ENCODE measurements around the gene DEGS1.
"Not testable (repeated sequence)": the region's sequence is repeated elsewhere in the genome, so short reads cannot be mapped to it uniquely, and the experiment has no call there.

Gene DEGS1

GRCh38 chr1:224181453-224181810, 1.6 kb upstream of the DEGS1 start:
- DNase-seq = no peak

GRCh38 chr1:224182057-224182865, 779 bp upstream of the DEGS1 start:
- DNase-seq = peak; percentile 44

- DNase-seq = peak; percentile 82
Measured at GRCh38 chr1:224183591-224184312, 712 bp downstream of the DEGS1 start.

DNA sequence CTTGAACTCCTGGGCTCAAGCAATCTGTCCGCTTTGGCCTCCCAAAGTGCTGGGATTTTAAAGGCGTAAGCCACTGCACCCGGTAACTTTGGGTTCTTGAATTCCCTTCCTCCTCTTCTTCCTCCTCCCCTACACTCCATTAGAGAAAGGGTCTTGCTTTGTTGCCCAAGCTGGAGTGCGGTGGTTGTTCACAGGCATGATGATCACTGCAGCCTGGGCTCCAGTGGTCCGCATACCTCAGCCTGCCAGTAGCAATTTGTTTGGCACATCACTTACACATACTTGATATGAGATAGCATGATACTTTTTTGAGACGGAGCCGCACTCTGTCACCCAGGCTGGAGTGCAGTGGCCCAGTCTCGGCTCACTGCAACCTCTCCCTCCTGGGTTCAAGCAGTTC, 2.2 kb downstream of the DEGS1 start:
- DNase-seq = no peak

DNA sequence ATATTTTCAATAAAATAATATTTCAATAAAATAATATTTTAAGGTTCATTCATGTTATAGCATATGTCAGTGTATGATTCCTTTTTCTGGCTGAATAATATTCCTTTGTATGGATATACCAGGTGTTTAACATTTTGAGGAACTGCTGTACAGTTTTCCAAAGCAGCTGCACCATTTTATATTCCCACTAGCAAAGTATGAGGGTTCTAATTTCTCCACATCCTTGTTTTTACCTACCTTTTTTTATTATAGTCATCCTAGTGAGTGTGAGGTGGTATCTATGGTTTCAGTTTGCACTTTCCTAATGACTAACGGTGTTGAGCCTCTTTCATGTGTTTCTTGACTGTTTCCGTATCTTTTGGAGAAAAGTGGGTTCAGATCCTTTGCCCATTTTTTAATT, 5.2 kb downstream of the DEGS1 start:
- no peak for DNase-seq

GRCh38 chr1:224189561-224189960, 6.5 kb downstream of the DEGS1 start:
- DNase-seq = no peak

- DNase-seq = no peak
Measured at GRCh38 chr1:224192082-224192788, 9.2 kb downstream of the DEGS1 start.

DNA sequence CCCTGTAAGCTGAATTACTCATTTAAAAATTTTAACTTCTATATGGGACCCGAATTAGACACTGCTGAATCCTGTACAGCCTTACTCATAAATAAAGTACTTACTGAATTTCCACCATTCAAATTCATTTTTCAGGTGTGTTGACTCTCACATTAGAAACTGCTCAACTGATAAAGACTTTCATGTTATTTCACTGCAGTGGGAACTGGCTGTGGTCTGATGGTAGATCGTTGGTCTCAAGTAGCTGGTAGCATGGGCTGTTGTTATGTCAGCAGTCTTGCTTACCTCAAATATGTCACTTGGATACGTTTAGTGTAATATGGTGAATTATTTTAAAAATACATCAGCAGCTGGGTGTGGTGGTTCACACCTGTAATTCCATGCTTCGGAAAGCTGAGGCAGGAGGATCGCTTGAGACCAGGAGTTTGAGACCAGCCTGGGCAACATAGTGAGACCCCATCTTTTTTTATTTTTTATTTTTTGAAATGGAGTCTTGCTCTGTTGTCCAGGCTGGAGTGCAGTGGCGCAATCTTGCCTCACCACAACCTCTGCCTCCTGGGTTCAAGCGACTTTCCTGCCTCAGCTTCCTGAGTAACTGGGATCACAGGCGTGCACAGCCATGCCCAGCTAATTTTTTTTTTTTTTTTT, 10.4 kb downstream of the DEGS1 start:
- DNase-seq = no peak

DNA sequence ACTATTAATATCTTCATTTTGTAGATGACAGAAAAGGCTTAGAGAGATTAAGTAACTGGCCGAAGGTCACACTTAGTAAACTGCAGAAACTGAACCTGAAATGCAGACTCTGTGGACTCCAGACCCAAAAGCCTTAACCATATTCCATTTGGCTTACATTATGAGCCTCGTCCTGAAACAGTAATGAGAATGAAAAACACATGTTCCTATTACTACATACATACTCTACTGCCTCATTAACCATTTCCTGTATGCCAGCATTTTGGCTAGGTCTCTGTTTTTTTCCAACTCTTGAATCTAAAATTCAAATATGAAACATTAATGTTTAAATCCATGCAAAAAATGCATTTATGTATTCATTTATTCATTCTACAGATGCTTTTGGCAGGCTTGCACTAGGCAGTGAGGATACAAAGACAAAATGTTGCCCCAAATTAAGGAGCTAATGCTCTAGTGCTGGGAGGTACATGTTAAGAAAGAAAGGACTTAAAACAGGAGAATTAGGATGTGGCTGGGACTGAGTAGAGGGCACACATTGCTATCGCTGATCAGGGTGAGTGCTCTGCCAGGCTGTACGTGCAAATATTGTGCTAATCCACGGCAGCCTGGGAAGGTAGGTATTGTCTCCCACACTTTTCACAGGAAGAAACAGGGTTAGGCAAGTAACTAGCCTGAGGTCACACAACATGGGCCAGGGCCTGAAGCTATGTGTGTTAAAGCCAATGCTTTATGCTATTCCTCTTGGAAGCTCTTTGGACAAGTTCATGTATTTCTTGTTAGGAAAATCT, 14.0 kb downstream of the DEGS1 start:
- DNase-seq = no peak

GRCh38 chr1:224198572-224198971, 15.5 kb downstream of the DEGS1 start:
- peak; percentile 86 for DNase-seq

DNA sequence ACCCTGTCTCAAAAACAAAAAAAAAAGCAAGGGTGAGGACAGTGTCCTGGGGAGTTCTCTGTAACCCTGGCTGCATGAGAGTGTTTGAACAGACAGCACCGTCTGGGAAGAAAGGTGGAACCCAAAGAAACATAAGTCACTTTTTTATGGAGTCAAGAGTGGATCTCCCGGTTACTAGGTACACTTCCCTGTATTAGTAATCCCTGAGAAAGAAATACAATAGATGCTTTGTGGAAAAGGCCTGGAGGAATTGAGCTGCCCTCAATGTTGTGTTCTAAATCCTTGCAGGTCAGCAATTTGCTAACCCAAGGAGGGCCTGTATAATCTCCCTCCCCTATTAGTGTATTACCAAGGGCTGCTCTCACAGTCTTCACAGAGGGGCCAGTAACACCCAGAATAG, 16.6 kb downstream of the DEGS1 start:
- DNase-seq = no peak

GRCh38 chr1:224201383-224201782, 18.3 kb downstream of the DEGS1 start:
- no peak for DNase-seq

GRCh38 chr1:224201853-224202252, 18.8 kb downstream of the DEGS1 start:
- DNase-seq = no peak

GRCh38 chr1:224203243-224204016, 20.4 kb downstream of the DEGS1 start:
- peak; percentile 60 for DNase-seq

DNA sequence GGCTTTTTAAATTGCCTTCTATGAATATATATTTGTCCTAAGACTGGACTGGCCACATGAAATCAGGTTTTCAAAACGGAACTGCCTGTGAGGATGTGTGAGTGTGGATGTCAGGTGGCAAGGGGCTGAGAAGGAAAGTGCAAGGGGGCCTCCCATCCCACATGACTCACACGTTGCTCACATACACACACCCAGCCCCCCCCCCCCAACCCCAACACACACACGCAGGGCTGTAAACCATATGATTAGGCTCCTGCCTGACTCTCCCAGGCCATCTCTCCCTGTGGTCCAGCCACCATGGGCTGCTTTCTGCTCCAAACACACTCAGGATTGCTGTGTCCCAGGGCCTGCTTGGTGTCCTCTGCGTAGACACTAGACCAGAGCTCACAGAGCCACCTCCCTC, 22.4 kb downstream of the DEGS1 start:
- no peak for DNase-seq

DNA sequence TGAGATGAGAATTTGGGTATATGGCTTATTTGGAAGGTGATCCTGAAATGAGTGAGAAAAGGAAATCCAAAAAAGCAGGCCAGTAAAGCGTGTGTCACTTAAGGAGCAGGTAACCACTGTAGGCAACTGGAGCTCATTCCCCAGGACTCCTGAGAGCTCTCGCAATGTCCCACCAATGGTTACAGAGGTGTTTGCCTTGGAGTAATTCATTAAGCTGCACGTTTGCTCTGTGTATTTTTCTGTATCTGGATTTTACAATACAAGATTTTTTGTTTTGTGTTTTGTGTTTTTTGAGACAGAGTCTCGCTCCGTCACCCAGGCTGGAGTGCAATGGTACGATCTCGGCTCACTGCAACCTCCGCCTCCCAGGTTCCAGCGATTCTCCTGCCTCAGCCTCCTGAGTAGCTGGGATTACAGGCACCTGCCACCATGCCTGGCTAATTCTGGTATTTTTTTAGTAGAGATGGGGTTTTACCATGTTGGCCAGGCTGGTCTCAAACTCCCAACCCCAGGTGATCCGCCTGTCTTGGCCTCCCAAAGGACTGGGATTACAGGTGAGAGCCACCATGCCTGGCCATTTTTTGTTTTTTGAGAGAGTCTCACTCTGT, 23.0 kb downstream of the DEGS1 start:
- not testable (repeated sequence) for DNase-seq

DNA sequence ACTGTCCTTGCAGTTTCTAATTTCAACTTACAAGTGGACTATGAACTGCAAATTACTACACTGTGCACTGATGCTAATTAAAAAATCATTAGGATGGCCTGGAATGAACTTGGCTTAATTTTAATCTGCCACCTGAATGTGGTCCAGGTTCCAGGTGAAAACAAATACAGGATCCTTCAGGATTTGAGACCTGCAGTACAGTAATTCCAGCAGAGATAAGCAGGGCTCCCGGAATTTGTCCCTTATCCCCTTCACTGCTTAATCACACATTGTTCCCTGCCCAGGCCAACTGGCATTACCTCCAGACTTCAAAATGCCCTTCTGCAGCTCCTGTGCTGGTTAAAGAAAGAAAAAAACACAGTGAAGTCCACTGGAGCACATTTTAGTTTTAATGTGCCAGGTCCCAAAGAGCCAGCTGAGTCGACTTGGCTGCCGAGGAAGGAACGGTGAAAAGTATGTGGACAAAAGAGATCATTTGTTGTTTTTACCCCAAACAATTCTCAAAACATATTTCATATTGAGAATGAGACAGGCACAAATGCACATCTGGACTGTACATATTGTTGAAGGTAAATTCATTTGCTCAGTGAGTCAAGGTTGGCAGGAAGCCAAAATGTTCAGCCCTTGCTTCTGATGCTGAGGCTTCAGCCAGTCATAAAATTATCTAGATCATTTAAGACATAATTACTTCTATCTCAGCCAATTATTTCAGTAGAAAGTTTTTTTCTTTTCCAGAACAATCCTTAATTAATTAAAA, 28.3 kb downstream of the DEGS1 start:
- DNase-seq = peak; percentile 74

DNA sequence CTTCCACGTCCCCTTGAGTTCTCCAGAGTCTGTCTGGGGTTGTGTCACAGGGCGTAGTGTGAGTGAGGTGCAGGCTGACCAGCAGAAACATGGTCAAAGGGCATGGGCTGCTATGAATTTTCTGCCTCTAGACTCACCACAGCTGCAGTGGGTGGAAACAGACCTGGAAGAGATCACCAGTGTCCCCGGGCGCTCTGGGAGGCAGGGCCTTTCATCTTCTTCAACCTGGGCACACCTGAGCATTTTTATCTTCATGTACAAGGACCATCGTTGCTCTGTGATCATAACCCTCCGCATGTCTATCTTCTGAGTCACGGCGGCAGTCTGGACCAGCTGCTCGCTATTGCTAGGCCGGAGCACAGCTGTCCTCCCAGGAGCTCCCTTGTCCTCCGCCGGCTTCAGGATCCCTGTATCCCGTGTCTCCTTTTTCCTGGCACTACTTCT, 29.6 kb downstream of the DEGS1 start:
- no peak for DNase-seq

DNA sequence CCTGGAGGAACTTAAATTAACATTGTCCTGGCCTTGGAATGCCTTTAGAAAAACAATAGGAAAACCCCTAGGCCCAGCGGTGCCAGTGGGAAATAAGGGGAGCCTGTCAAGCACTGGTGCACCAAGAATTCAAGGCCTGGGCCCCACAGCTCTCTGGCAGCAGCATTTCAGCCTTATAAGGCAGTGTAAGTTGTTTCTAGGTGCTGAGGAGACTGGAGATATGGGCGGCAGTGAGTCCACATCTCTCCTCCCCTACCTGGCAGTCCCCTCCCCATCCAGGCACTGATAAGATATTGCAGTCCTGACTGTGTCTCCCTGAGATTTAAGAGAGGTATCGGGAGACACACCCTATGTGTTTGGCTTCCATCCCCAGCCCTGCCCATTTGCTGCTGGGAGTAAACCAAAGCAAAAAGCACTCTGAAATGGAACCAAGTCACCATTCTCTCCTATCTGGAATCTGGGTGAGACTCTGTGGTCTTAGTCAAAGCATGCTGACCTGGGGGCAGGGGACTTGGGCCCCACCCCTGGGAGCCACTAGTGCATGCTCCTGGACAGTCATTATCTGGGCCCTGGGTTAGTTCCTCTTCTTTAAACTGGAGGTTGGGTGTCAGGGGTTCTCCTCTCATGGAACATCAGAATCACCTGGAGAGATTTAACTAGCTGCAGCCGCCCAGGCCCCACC, 30.5 kb downstream of the DEGS1 start:
- DNase-seq = no peak

GRCh38 chr1:224216382-224216781, 33.3 kb downstream of the DEGS1 start:
- no peak for DNase-seq

All from NCI-H2171 (cell line).